AG08395 (cell line): Measurements from ENCODE around the gene CLGN.

ENCODE experiments used
- DNase-seq: peaks from one replicate; pipeline ENCODE4 v3.0.0; 2012; ENCODE audit warnings: mixed read lengths, low spot score

CLGN gene

GRCh38 chr4:140374130-140374477, 53.3 kb downstream of the CLGN start:
- DNase-seq: no peak

GRCh38 chr4:140373328-140374129, 53.9 kb downstream of the CLGN start, which contains the start of gene SCOC:
Gene SCOC, plus strand, starts transcription at chr4:140373646. Its CDS starts 5,525 bp downstream, at chr4:140379171.
- peak; percentile 100 for DNase-seq

GRCh38 chr4:140372751-140373327, 54.6 kb downstream of the CLGN start:
- peak; percentile 5 for DNase-seq

GRCh38 chr4:140368686-140369085, 58.8 kb downstream of the CLGN start:
- DNase-seq: no peak

GRCh38 chr4:140367738-140368137, 59.7 kb downstream of the CLGN start:
- peak; percentile 19 for DNase-seq

- DNase-seq: no peak
Measured at GRCh38 chr4:140363558-140363957, 63.9 kb downstream of the CLGN start.

GRCh38 chr4:140363051-140363450, 64.4 kb downstream of the CLGN start:
- DNase-seq: no peak

GRCh38 chr4:140361099-140361498, 66.3 kb downstream of the CLGN start:
- no peak for DNase-seq

GRCh38 chr4:140359562-140360427, 67.7 kb downstream of the CLGN start:
- peak; percentile 62 for DNase-seq

- DNase-seq: no peak
Measured at GRCh38 chr4:140358281-140358680, 69.2 kb downstream of the CLGN start.

- no peak for DNase-seq
Measured at GRCh38 chr4:140357868-140358267, 69.6 kb downstream of the CLGN start.

GRCh38 chr4:140355288-140355687, 72.2 kb downstream of the CLGN start:
- DNase-seq: no peak

- no peak for DNase-seq
Measured at GRCh38 chr4:140353786-140354185, 73.7 kb downstream of the CLGN start.

- DNase-seq: no peak
Measured at GRCh38 chr4:140351093-140352075, 76.1 kb downstream of the CLGN start.

GRCh38 chr4:140349816-140350215, 77.6 kb downstream of the CLGN start:
- no peak for DNase-seq

- DNase-seq: no peak
Measured at GRCh38 chr4:140346136-140346535, 81.3 kb downstream of the CLGN start.

- no peak for DNase-seq
Measured at GRCh38 chr4:140344621-140345020, 82.8 kb downstream of the CLGN start.

GRCh38 chr4:140344101-140344500, 83.3 kb downstream of the CLGN start:
- DNase-seq: no peak

- DNase-seq: no peak
Measured at GRCh38 chr4:140343303-140343702, 84.1 kb downstream of the CLGN start.

- DNase-seq: no peak
Measured at GRCh38 chr4:140342620-140343019, 84.8 kb downstream of the CLGN start.
